ENCODE results near the gene CHAC1.

DNA sequence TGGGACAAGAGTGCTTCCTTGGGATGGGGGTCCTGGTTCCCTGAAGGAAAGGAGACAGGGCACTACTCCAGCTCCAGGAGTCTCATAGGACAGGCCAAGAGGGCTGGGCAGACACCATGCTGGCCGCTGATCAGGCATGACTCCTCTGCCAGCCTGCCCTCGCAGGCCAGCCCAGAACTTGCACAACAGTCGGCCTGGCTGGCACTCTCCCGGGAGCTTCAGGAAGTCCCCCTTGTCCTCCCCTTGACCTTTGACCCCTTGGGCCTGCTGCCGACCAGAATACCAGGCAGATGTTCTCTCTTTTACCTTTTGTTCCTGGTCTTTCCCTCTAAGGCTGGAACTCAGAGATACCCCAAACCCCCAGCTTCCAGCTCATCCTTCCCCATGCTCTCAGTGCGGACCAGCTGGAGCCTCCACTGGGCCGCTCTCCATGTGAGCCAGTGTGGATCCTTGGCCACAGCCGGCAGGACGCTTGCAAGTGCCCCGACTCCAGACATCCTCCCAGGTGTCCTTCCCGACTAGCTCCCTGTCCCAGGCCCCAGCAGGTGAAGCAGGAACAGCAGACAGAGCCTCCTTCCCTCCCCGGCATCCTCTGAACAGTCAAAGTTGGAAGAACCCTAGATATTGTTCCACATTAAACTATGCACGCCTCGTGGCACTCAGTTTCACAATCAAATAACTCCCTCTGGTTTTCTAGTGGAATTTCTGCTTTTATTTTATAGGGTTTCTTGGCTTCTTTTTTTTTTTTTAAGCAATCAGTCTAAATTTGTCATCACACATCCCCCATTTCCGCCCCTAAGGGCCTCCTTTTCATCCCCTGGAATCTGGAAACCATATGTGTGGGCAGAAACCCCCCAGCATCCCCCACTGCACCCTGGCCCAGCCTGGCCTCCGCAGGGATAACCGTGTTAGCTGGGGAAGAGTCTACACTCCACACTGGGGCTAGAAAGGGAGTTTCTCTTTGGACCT lies 43.3 kb upstream of the CHAC1 start:
- TF ChIP-seq, protein P1, sequence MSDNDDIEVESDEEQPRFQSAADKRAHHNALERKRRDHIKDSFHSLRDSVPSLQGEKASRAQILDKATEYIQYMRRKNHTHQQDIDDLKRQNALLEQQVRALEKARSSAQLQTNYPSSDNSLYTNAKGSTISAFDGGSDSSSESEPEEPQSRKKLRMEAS (IDR thresholded peaks at IDR 0.05), result no peak
- TF ChIP-seq, protein P2, sequence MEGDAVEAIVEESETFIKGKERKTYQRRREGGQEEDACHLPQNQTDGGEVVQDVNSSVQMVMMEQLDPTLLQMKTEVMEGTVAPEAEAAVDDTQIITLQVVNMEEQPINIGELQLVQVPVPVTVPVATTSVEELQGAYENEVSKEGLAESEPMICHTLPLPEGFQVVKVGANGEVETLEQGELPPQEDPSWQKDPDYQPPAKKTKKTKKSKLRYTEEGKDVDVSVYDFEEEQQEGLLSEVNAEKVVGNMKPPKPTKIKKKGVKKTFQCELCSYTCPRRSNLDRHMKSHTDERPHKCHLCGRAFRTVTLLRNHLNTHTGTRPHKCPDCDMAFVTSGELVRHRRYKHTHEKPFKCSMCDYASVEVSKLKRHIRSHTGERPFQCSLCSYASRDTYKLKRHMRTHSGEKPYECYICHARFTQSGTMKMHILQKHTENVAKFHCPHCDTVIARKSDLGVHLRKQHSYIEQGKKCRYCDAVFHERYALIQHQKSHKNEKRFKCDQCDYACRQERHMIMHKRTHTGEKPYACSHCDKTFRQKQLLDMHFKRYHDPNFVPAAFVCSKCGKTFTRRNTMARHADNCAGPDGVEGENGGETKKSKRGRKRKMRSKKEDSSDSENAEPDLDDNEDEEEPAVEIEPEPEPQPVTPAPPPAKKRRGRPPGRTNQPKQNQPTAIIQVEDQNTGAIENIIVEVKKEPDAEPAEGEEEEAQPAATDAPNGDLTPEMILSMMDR (IDR thresholded peaks at IDR 0.05), result no peak
- no peak for TF ChIP-seq CEBPB (IDR thresholded peaks at IDR 0.05)
